GM19043 (cell line): ENCODE results near the gene KLHL34.

Experiments used
- ATAC-seq: cut with Tn5 transposase; IDR thresholded peaks from one replicate; pipeline ENCODE4 v1.9.1; 2021; ENCODE audit warnings: low read depth; ENCODE audit not compliant: unreplicated experiment

KLHL34 gene

GRCh38 chrX:21656587-21657317 is 1.4 kb downstream of the KLHL34 start:
- ATAC-seq = no peak

- ATAC-seq = no peak
Measured at GRCh38 chrX:21655901-21656586, 2.1 kb downstream of the KLHL34 start.

- no peak for ATAC-seq
Measured at GRCh38 chrX:21645886-21646285, 12.2 kb downstream of the KLHL34 start.

- ATAC-seq = no peak
Measured at GRCh38 chrX:21645431-21645830, 12.7 kb downstream of the KLHL34 start.

- ATAC-seq = no peak
Measured at GRCh38 chrX:21639775-21640174, 18.4 kb downstream of the KLHL34 start.

DNA sequence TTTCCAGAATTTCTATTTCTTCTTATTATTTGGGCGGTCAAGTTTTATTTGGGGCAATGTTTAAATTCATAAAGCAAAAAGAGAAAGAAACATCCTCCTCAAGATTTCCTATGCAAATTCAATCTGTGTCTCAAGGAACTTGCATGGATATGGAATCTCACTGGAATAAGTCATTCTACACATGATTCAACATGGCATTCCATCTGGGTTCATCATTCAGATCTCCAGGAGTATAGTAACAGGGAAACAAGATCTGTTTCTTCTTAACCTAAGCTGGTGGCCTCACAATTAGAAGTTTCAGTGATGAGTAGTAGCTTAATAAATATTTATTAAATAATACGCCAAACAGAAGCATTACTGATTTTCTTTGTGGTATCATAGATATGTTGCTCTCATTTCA is 19.8 kb downstream of the KLHL34 start:
- no peak for ATAC-seq

- ATAC-seq = no peak
Measured at GRCh38 chrX:21632027-21632426, 26.1 kb downstream of the KLHL34 start.

DNA sequence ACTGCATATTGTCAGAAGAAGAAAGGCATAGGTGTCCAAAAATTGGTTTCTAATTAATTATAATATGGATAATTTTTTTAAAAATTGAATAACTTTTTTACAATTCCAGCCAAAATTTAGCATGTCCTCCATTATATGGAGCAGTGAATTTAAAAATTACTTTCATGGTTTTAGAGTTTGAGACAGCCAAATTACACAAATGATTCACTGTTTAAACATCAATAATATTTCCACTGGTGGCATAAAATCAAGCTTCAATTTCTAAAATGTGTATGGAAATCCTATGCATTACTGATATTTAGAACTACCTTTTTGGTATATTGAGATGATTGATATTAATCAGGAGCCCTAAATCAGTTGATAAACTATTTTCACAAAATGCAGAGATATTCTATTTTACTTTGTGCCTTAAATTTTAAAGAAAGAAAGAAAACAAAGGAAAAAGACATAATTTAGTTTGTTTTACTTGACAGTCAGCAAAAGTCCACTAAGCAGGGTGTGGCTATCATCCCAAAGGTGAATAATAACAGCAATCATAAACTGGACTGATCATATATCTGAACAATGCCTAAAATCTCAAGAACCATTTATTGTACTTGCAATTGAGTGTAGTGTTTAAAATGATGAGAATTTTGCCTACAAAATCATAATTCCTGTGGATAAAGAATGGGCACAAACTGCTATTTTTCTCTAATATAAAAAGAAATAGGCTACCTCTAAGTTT is 34.2 kb downstream of the KLHL34 start:
- no peak for ATAC-seq

DNA sequence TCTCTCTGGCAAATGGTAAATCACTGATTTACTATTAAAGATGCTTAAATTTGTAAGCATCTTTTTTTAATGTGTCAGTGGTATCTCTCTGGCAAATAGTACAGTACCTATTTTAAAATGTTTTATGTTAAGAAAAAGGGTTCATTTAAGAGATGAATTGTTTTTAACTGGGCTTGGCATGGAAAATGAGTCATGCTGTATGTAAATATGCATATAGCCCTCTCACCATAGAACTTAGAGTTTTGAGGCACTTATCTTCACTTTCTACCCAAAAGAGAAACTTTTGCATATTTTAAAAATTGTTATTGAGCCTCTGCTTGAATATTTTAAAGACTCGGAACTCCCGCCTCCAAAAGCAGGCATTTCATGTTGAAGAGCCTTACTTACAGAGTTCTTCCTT is 37.9 kb downstream of the KLHL34 start:
- ATAC-seq = no peak

DNA sequence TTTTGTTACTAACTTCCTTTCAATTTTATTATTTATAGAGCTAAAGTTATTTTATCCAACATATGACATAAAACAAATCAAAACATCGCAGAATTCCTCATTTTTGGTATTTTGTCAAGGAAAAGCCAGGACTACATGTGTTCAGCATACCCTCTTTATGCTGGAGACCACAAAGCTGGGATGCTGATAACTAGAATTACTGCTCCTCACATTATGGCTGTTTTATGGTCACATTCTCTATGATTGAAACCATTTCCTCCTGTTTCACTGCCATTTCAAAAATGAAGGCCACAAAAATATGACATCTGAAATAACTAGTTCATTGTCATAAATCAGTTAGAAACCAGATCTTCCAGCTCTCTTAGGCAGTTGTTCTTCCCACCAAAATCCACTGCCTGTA is 41.7 kb downstream of the KLHL34 start:
- no peak for ATAC-seq

GRCh38 chrX:21612154-21612553 is 46.0 kb downstream of the KLHL34 start:
- ATAC-seq = no peak

GRCh38 chrX:21610168-21610567 is 48.0 kb downstream of the KLHL34 start:
- no peak for ATAC-seq

GRCh38 chrX:21606002-21606401 is 52.1 kb downstream of the KLHL34 start:
- no peak for ATAC-seq
